Suprapubic skin (tissue), 4 donors: Measurements from ENCODE around the gene SLC34A3.

Experiments used
- EP300 ChIP-seq: sonication (generic); formaldehyde crosslinking; IDR thresholded peaks from one replicate; pipeline ENCODE4 v1.6.1; 2017; ENCODE audit warnings: antibody characterized with exemption
- POLR2A ChIP-seq, 2 donors: fragments of 450-650 bp; IDR thresholded peaks; one replicate each; pipeline ENCODE4 v1.6.1; 2017; ENCODE audit warnings: antibody characterized with exemption in 2 of 2, mild to moderate bottlenecking in 2 of 2, moderate library complexity in 2 of 2
- POLR2AphosphoS5 ChIP-seq, 3 donors: sonication (generic); formaldehyde crosslinking; IDR thresholded peaks; one replicate each; pipeline ENCODE4 v1.6.1; 2017; ENCODE audit warnings: antibody characterized with exemption in 3 of 3
- TF ChIP-seq, protein P1 (sequence below), 2 donors: fragments of 200-600 bp in 1 of 2; fragments of 450-650 bp in 1 of 2; sonication (generic) in 1 of 2; IDR thresholded peaks; one replicate each; pipeline ENCODE4 v1.5.1; 2016 to 2019; ENCODE audit warnings: antibody characterized with exemption in 2 of 2, mild to moderate bottlenecking in 1 of 2, moderate library complexity in 1 of 2

DNA sequence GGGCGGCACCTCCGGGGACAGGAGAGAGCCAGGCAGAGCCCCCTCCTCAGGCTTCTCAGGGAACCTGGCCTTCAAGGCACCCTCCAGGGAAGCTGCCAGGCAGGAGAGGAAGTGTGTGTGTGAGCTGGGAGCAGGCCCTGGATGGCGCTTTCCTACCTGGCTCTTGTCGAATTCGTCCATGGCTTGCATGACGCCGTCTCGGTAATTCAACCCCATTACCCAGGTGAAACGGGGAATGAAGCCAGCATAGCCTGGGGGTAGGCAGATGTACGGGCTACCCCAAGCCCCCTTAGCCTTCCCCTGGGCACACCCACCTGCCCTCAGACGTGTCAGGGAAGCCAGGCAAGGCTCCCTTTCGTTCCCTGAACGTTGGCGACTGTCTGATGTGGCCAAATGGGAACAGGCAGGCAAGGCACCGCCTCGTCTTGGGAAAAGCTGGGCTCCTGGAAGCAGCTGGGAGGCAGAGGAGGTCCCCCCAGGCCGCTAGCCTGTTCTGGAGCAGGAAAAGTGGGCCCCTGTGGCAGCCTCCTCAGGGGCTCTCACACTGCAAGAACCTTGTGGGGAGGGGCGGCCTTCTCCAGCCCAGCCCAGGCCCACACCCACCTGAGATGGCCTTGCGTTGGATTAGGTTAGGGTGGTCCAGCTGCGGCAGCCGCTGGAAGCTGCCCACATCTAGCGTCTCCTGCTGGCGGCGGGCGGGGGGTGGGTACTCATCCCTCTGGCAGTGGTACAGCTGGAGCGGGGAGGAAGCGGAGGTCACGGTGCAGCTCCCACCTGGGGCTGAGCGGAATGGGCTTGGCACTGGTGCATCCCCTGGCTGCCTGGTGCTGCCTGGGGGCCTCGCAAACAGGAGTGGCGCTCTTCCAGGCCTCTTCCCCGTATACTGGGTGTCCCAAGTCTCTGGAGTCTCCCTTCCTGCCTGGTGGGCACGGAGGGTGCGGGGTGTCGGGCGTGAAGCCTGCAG is 14.1 kb downstream of the SLC34A3 start:
- TF ChIP-seq, protein P1, sequence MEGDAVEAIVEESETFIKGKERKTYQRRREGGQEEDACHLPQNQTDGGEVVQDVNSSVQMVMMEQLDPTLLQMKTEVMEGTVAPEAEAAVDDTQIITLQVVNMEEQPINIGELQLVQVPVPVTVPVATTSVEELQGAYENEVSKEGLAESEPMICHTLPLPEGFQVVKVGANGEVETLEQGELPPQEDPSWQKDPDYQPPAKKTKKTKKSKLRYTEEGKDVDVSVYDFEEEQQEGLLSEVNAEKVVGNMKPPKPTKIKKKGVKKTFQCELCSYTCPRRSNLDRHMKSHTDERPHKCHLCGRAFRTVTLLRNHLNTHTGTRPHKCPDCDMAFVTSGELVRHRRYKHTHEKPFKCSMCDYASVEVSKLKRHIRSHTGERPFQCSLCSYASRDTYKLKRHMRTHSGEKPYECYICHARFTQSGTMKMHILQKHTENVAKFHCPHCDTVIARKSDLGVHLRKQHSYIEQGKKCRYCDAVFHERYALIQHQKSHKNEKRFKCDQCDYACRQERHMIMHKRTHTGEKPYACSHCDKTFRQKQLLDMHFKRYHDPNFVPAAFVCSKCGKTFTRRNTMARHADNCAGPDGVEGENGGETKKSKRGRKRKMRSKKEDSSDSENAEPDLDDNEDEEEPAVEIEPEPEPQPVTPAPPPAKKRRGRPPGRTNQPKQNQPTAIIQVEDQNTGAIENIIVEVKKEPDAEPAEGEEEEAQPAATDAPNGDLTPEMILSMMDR (IDR thresholded peaks at IDR 0.05), result no peak
- TF ChIP-seq POLR2A (IDR thresholded peaks at IDR 0.05) (no peak), POLR2AphosphoS5 (IDR thresholded peaks at IDR 0.05) (no peak), EP300 (no peak)
